Measurements from ENCODE around the gene SLC41A3.
A peak's percentile ranks its signal among the peaks of the same experiment; 100 is the strongest.
"Not testable (repeated sequence)": the region's sequence is repeated elsewhere in the genome, so short reads cannot be mapped to it uniquely, and the experiment has no call there.

The SLC41A3 gene

DNA sequence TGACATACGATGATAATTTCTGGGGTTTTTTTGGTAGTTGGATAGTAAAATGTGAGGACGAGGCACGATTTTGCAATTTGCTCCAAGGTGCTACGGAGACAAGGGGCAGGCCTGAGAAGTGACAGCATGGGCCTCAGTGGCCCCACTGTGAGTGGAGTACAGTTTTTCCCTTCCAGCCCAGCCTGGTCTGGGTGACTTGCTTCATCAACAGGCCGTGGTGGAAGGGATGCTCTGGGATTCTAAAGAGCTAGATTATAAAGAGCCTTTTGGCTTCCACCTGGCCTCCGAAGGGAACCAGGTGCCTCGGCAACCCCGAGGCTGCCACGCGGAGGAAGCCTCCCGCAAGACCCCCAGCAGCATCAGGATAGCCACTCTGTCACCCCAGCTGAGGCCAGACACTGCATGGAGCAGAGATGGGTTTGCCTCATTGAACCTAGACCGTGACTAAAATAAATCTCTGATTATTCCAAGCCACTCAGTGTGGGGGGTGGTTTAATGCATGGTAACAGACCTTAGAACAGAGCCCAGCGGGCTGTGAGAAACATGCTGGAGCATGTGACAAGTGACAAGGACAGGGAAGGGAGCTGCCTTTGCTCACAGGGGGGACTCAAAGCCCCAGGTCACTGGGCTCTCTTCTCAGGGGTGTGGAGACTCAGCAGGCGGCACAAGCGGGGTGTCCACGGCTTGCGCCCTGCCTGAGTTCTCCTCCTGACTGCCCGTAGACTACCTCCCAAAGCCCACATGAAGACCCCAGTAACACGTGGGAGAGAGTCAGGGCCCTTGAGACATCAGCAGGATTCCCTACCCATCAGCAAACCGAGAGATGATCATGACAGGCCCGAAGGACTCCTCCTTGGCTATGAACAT is 22.6 kb upstream of the SLC41A3 start:
- peak; percentile 28 for DNase-seq (ENCODE audit: low spot score)

DNA sequence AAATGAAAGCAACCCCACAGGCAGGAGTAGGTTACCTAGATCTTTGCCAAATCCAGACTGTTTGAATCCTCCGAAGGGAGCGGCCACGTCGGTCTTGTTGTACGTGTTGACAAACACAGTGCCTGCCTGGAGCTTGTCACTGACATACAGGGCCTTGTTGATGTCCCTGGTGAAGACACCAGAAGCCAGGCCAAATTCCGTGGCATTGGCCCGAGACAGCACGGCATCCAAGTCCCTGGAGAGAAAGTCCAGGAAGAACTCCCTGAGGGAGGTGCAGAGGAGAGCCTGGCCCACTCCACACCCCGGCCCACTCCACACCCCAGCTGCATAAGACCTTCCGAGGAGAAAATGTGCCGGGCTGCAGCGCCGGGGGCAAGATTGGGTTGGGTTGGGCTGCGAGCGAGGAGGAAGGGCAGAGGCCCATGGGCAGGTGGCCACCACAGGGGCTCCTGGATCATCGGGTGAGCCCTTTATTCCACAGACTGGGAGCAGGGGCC is 21.8 kb upstream of the SLC41A3 start:
- no peak for DNase-seq (ENCODE audit: low spot score)

DNA sequence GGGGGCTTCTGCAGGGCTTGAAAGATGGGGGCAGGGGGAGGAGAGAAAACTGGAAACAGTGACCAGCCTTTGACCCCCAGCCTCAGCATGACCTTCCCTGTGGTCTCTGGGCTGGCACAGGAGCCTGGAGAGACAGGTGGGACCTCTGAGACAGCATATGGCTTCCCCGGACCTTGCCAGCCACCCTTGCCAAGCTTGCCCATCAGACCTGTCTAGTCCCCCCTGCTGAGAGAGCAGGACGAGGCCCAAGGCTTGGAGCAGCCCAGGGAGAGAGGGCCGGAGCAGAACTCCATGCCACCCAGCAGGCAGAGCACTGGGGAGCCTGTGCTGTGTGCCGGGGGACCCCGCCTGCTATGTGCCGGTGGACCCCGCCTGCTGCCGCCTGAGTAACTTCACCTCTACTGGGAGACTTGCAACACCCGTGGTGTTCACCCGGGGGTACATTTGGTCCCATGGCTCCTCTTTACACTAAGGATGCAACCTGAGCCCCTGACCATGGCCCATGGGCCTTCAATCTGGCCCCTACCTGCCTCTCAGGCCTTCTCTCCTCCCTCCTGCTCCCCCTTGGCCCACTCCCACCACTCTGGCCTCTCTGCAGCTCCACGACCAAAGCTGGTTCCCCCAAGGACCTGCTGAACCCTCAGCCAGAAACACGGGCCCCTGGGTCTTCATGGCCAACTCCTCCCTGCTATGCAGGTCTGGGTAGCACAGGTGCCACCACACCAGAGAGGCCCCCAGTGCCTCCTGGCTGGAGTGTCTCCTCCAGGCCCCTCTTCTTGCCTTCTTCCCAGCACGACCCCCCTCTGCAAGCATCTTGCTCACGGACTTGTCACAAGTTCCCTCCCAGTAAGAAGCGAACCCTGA is 21.1 kb upstream of the SLC41A3 start:
- no peak for DNase-seq (ENCODE audit: low spot score)

DNA sequence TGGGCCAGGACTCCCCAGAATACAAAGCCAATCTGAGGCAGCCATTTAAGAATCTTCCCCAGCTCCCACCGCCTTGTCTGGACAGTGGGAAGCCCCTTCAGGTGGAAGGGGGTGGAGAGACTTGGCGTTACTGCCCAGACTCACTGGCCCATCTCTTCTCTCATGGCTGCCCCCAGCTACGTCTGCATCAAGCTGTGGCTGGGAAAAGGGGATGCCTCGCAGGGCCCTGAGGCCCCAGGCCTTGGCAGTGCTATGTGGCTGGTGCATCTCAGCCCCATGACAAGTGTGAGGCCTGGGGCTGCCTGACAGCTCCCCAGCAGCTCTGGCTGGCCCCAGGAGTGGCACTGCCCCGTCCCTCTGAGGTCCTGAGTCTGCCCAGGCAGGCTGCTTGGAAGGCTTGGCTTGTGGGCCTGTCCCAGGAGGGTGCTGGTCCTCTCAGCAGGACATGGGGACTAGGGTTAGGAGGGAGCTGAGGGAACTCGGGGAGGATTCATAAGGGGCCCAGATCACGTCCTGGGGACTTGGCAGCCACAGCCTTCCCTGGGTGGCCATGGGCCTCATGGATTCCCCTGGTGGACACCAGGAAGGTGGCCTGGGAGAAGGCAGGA is 20.2 kb upstream of the SLC41A3 start:
- no peak for DNase-seq (ENCODE audit: low spot score)

DNA sequence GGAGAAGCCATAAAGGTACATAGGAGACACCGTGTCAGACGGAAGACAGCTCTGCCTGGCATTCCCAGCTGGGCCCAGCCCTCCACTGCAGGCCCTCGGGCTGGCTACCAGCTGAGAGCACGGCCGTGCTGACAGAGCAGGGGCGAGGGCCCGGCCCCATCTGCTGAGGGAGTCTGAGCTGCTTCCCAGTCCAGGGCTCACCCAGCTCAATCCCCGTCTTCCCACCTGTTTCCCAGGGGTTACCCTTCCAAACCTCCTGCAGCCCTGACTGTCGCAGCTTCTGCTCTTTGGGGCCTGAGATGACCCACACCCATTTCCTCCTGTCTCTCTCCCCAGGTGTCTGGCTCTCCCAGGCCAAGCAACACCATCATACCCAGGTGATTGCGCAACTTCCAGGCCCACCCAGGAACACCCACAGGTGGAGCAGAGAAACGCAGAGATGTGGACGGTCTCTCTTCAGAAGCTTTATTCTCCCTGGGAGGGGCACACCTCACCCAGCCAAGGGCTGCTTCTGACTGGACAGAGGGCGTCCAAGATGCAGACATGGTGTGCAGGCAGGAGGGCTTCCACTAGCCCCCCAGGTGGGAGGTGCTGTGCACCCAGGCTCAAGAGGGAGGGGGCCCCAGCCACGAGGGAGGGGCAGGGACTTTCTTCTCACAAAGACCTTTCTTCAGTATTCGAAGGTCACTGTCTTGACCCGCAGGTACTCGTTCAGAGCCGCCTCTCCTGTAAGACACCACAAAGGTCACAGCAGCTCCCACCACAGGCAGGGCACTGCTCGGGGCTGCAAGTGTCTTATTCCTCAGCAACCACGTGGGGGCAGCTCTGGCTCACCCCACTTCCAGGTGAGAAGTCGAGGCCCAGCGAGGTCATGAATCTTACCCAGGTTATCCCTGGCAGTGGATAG is 19.4 kb upstream of the SLC41A3 start:
- DNase-seq (ENCODE audit: low spot score) = no peak

DNA sequence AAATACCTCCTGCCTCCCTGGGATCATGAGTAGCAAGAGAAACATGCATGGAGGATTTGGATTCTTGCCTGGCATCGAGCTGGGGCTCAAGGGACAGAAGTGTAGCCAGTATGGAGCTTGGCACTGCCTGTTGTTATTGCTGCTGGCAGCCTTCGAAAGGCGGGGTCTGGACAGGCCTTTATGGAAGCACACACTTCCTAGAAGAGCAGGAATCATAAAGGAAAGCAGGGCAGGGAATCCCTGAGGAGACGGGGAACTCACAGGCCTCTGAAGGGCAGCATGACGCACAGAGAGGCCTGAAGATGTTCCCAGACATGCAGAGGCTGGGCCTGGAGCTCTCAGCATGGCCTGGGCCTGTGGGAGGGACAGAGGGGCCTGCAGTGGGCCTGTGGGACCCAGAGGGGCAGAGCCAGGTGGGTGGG is 18.6 kb upstream of the SLC41A3 start:
- DNase-seq (ENCODE audit: low spot score) = no peak

DNA sequence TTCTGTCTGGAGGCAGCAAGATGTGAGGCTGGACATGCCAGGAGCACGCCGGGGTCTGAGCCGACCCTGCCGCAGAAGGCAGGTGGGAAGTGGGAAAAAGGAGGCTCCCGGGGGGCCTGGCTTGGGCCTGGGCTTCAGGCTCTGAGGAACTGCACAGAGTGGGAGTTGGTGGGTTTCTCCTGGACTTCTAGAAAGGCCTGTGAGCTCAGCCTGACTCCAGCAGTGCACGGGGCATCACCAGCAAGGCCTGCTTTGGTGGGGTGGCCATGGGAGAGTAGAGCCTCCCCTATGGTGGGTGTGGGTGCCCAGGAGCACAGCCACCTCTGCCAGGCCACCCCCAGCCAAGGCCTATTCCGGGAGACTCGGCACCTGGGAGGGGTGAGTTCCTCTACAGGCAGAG is 18.1 kb upstream of the SLC41A3 start:
- DNase-seq (ENCODE audit: low spot score) = no peak

DNA sequence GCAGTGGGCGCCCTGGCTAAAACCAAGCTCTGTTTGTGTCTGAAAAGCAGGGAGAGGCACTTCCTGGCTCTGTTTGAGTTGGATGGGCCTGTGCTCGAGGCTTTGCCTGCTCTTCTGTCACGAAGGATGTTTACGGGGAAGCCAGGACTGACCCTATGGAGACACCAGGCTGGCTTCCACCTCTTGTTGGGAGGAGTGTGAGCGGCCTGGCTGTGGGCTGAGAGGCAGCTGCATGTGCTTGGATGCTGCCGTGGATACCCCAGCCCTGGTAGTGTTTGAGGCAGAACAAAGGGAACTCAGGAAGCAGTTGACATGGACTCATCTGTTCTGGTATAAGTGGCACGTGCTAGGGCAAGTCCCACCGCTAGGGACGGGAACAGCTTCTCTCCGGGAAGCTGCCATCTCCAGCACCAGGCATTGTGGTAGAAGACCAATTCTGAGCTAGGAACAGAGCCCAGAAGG is 17.6 kb upstream of the SLC41A3 start:
- no peak for DNase-seq (ENCODE audit: low spot score)

DNA sequence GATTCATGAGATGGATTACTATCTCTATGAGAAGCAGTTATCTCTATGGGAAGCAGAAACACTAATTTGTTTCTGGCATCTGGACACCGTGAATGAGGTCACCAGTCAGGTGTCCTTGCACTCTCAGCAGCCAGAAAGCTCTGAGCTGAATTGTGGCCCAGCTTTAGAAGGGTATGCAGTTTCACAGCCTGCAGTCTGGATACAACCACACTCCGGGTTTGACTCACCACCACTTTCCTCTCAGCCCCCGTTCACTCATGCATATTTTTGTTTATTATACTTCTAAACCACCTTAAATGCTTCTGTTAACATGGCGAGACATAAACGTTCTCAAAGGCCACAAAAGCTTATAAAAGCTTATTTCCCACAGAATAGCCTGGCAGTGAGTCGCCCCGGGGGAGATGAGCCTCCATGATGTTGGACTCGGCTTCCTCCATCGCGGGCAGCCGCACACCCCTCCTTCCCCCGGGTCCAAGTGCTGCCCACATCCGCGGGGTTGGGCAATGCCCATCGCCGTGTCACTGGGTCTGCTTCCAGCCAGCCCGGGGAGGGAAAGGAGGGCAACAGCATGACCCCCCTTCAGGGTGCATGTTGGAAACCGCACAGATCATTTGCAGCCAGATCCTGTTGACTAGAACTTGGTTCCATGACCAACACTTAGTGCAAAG is 16.8 kb upstream of the SLC41A3 start:
- DNase-seq (ENCODE audit: low spot score) = no peak

DNA sequence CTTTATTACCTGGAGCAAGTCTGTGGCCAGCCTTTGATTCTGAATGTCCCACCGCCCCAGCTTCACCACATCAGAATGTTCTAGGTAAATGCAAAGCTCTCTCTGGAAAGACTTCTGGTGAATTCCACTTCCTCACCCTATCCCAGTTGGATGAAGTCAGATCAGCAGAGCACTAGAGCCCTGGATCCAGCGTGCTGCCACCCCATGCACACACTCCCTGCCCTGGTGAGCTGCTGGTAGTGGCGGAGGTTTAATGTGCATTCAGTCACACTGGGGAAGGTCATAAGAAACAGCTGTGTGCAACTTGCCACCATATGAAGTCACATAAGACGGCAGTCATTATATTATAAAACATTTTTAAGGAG is 16.3 kb upstream of the SLC41A3 start:
- DNase-seq (ENCODE audit: low spot score) = no peak

DNA sequence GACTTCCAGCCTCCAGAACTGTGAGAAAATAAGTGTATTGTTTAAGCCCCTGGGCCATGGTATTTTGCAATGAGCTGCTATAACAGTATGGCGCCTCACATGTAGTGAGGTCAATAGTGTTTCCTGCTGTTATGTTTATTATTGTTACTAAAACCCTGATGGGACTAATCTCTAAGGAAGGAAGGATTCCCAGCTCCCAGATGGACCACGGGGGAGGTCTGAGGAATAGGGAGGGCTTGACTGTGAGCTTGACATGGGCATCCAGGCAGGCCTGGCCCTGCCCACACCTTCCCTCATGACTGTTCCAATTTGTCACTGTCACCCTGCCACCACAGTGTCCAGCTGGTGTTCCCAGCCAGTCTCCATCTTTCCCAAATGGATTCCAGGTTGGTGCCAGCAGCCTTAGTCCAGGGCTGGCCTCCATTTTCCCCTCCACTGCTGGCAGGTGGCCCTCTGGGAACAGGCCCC is 14.5 kb upstream of the SLC41A3 start:
- no peak for DNase-seq (ENCODE audit: low spot score)

DNA sequence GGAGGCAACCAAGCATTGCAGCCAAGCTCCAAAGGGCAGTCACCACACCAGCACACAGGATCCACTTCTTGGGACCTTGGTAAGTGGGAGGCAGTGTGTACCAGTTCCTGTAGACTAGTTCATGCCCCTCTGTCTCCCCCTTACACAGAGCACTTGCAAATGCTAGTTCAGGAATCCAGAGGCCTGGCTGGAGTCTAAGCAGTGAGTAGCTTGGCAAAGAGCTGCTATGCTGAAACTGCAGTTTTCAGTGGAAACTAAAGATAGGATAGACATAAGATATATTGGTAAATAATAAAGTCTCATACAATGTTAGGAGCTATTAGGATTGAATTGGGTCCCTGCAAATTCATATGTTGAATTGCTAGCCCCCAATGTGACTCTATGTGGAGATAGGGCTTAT is 13.9 kb upstream of the SLC41A3 start:
- no peak for DNase-seq (ENCODE audit: low spot score)

DNA sequence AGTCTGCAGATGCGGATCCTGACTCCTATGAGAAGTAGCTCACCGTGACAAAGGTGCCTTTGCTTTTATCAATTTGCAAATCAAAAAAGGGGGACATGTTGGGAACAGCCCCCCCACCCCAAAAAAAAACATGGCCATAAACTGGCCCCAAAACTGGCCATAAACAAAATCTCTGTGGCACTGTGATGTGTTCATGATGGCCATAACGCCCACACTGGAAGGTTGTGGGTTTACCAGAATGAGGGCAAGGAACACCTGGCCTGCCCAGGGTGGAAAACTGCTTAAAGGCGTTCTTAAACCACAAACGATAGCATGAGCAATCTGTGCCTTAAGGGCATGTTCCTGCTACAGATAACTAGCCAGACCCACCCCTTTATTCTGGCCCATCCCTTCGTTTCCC is 12.3 kb upstream of the SLC41A3 start:
- DNase-seq (ENCODE audit: low spot score) = not testable (repeated sequence)

DNA sequence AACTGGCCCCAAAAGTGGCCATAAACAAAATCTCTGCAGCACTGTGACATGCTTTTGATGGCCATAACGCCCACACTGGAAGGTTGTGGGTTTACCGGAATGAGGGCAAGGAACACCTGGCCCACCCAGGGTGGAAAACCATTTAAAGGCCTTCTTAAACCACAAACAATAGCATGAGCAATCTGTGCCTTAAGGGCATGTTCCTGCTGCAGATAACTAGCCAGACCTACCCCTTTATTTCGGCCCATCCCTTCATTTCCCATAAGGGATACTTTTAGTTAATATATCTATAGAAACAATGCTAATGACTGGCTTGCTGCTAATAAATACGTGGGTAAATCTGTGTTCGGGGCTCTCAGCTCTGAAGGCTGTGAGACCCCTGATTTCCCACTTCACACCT is 8.2 kb upstream of the SLC41A3 start:
- DNase-seq (ENCODE audit: low spot score) = not testable (repeated sequence)

DNA sequence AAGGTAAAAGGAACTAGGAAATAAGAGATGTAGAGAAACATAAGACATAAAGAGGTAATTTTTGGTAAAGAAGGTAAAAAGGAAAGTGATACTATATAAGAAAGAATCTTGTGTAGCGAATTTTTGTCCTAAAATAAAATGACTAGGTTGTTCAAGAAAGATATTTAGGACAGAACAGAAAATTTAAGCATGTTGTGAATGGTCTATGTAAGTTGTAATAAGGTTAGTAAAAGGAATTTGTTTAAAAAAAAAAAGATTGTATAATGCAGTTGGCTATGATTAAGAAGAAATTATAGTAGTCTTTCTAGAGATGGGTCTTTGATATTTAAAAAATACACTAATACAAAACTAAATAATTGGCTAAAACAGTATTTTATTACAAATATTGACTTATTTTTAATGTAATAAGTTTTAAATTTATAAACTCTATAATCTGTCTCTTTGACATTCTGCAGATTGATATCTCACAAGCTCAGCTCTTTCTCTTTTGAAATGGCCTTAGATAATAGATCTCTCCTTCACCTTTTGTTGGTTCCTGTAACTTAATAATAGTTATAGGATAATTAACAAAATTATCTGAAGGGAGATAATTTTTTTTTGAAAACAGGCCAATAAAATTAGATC is 3.7 kb upstream of the SLC41A3 start:
- DNase-seq (ENCODE audit: low spot score) = no peak

DNA sequence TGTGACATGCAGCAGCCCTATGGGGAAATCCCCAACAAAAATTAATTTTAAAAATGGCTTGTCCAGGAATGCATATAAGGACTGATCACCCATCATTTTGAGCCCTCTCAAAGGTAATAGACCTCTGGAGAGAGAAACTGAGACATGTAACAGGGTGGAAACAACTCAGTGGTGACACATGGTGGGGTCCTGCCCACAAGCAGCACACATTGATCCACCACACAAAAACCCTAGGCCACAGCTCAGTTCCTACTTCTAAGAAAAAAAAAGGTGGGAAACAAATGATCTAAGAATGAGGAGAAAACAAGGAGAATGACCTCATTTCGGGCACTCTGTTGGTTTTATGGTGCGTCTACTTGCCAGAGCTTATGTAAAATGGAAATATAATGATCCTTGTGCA is 1.9 kb upstream of the SLC41A3 start:
- no peak for DNase-seq (ENCODE audit: low spot score)

DNA sequence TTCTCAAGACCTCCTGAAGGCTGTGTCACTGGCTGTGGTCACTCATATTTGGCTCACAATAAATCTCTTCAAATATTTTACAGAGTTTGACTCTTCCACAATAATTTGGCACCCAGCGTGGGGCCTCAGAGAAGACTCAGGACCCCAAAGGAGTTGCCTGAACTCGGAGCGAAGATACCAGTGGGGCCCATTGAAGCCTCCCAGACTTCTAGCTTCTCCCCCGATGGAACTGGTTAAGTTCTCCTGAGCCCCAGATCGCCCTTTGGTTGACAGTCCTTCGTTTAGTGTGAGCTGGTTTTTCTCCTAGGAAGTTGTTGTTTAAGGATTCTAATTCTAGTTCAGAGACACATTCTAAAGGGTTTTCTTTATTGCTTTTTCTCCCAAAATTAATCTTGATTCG is 1.4 kb upstream of the SLC41A3 start:
- no peak for DNase-seq (ENCODE audit: low spot score)

DNA sequence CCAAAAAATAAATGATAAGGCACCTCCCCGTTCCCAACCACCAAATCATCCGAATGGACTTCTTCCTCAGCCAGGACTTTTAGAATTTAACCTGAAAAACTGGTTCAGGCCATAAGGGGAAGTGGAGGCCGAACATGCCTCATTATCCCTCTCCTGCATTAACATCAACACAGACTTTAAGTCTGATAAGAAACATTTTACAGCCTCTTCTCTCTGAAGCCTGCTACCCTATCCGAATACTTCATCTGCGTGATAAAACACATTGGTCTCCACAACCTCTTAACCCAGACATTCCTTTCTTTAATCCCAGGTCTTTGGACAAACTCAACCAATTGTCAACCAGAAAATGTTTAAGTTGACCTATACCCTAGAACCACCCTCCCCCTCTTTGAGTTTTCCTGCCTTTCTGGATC is 850 bp upstream of the SLC41A3 start:
- no peak for DNase-seq (ENCODE audit: low spot score)

DNA sequence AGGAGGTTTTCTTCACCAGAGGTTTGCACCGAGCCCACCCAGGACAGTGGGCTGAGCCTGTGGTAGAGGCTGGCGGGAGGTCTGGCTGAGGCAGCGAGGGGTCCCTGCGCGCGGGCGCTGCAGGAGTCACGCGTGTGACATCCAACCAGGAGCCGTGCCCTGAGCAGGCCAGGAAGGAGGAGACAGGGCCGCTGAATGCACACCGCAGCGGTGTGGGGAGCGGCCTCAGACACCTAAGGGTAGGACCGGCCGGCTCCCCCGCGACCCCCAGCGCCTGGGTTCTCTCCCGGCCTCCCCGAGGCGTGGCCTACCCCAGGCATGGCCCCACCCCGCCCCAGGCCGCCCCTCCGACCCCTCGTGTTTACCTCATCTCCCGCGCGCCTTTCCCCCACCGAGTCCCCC is 412 bp downstream of the SLC41A3 start:
- no peak for DNase-seq (ENCODE audit: low spot score)

DNA sequence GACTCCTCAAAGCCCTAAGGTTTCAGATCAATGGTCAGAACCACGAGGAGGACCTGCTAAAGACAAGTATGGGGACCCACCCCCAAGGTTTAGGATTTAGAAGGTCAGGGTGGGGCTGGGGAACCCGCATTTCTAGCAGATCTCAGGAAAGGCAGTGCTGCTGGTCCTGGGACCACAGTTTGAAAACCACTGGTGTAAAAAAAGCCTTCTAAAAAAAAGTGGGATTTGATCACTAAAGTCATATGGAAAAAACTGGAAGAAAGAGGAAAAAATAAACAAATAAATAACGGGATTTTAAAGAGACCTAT is 832 bp downstream of the SLC41A3 start:
- no peak for DNase-seq (ENCODE audit: low spot score)

Measured in left forelimb (tissue), 1 donor.